ENCODE results near the gene GOLIM4.

GOLIM4 gene

DNA sequence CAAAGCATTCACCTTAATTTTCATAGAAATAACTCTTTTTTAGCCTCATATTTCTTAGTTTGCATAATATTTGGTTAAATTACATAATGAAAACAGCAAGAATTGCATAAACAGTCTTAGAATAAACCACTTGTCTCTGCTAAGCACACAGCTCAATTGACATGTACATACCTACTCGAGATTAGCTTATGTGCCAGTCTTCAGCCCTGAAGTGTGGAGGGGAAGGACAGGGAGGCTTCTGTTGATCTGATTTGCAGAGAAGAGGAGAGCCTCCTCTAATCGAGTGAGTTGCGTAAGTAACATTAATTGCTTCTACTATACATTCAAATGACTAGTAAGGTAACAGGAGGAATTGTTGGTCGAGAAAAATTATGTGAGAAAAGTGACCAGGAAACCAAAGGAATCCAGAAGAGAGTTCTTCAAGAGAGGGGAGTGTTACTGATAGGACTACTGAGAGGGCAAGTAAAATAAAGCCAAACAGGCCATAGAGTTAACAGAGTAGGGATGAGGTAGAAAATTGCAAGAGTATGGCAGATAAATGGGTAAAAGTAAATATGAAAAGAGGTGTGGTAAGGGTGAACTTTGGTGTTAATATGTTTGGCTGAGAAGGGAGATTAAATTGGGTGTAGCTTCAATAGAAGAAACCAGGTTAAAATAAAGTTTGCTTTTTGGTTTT, 7.1 kb upstream of the GOLIM4 start:
- FAIRE-seq (no peak), DNase-seq (ENCODE audit: insufficient read length, low spot score) (no peak)
- TF ChIP-seq POLR2AphosphoS5 (IDR thresholded peaks at IDR 0.05; ENCODE audit: low read depth, low read length): no peak
- no peak for TF ChIP-seq TAF1 (IDR thresholded peaks at IDR 0.05; ENCODE audit: low read depth, low read length)
- no peak for TF ChIP-seq PAX5 (IDR thresholded peaks at IDR 0.05; ENCODE audit: insufficient read depth, low read length, severe bottlenecking)
- TF ChIP-seq POLR2A (IDR thresholded peaks at IDR 0.05; ENCODE audit: low read depth, low read length): no peak
- no peak for TF ChIP-seq POU2F2 (IDR thresholded peaks at IDR 0.05; ENCODE audit: low read depth, low read length)
- no peak for TF ChIP-seq SPI1 (IDR thresholded peaks at IDR 0.05; ENCODE audit: low read depth, low read length)

- FAIRE-seq: no peak
- DNase-seq (ENCODE audit: insufficient read length, low spot score): no peak
- TF ChIP-seq TAF1 (IDR thresholded peaks at IDR 0.05; ENCODE audit: low read depth, low read length) (no peak), POLR2AphosphoS5 (IDR thresholded peaks at IDR 0.05; ENCODE audit: low read depth, low read length) (no peak), POU2F2 (IDR thresholded peaks at IDR 0.05; ENCODE audit: low read depth, low read length) (no peak), SPI1 (IDR thresholded peaks at IDR 0.05; ENCODE audit: low read depth, low read length) (no peak), POLR2A (IDR thresholded peaks at IDR 0.05; ENCODE audit: low read depth, low read length) (no peak), PAX5 (IDR thresholded peaks at IDR 0.05; ENCODE audit: insufficient read depth, low read length, severe bottlenecking) (no peak)
Observed at GRCh38 chr3:168100777-168101492, 5.2 kb upstream of the GOLIM4 start.

DNA sequence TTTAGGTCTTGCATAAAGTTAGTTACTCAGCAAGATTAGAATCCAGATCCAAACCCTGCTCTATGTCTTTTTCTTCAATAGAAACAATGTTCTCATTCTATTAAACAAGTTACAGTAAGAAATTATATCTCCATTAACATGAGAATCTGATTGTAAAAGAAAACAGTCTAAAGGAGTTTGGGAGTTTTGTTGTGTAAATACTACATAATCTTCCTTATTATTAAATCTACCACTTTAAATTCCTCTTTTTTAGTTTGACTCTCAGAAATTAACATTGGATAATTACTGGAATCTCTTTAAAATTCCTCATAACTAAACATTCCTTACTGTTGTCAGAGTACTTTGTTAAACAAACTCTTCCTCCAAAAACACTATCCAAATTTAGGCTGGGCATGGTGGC, 1.7 kb upstream of the GOLIM4 start:
- FAIRE-seq (no peak), DNase-seq (ENCODE audit: insufficient read length, low spot score) (no peak)
- no peak for TF ChIP-seq TAF1 (IDR thresholded peaks at IDR 0.05; ENCODE audit: low read depth, low read length)
- TF ChIP-seq SPI1 (IDR thresholded peaks at IDR 0.05; ENCODE audit: low read depth, low read length): no peak
- no peak for TF ChIP-seq POU2F2 (IDR thresholded peaks at IDR 0.05; ENCODE audit: low read depth, low read length)
- TF ChIP-seq POLR2A (IDR thresholded peaks at IDR 0.05; ENCODE audit: low read depth, low read length): no peak
- no peak for TF ChIP-seq POLR2AphosphoS5 (IDR thresholded peaks at IDR 0.05; ENCODE audit: low read depth, low read length)
- TF ChIP-seq PAX5 (IDR thresholded peaks at IDR 0.05; ENCODE audit: insufficient read depth, low read length, severe bottlenecking): no peak

GRCh38 chr3:168096210-168096652, 507 bp upstream of the GOLIM4 start:
- DNase-seq (ENCODE audit: insufficient read length, low spot score) (peak; percentile 31), FAIRE-seq (no peak)
- TF ChIP-seq TAF1 (IDR thresholded peaks at IDR 0.05; ENCODE audit: low read depth, low read length) (no peak), POLR2A (IDR thresholded peaks at IDR 0.05; ENCODE audit: low read depth, low read length) (no peak; the same call in 1 of the 2 replicates), POU2F2 (IDR thresholded peaks at IDR 0.05; ENCODE audit: low read depth, low read length) (no peak), POLR2AphosphoS5 (IDR thresholded peaks at IDR 0.05; ENCODE audit: low read depth, low read length) (peak; percentile 35; the same call in 1 of the 2 replicates)

- DNase-seq (ENCODE audit: insufficient read length, low spot score): peak; percentile 37
- FAIRE-seq: peak; percentile 80
- peak; percentile 74 for TF ChIP-seq SPI1 (IDR thresholded peaks at IDR 0.05; ENCODE audit: low read depth, low read length)
- TF ChIP-seq PAX5 (IDR thresholded peaks at IDR 0.05; ENCODE audit: insufficient read depth, low read length, severe bottlenecking): no peak
- peak; percentile 32; the same call in 1 of the 2 replicates for TF ChIP-seq TAF1 (IDR thresholded peaks at IDR 0.05; ENCODE audit: low read depth, low read length)
Observed at GRCh38 chr3:168094877-168095610, 680 bp downstream of the GOLIM4 start.

- no peak for DNase-seq (ENCODE audit: insufficient read length, low spot score)
- FAIRE-seq: no peak
- no peak for TF ChIP-seq POU2F2 (IDR thresholded peaks at IDR 0.05; ENCODE audit: low read depth, low read length)
- no peak for TF ChIP-seq POLR2AphosphoS5 (IDR thresholded peaks at IDR 0.05; ENCODE audit: low read depth, low read length)
- no peak for TF ChIP-seq SPI1 (IDR thresholded peaks at IDR 0.05; ENCODE audit: low read depth, low read length)
- TF ChIP-seq POLR2A (IDR thresholded peaks at IDR 0.05; ENCODE audit: low read depth, low read length): no peak
- no peak for TF ChIP-seq PAX5 (IDR thresholded peaks at IDR 0.05; ENCODE audit: insufficient read depth, low read length, severe bottlenecking)
- TF ChIP-seq TAF1 (IDR thresholded peaks at IDR 0.05; ENCODE audit: low read depth, low read length): no peak
Observed at GRCh38 chr3:168094580-168094876, 1.2 kb downstream of the GOLIM4 start.

DNA sequence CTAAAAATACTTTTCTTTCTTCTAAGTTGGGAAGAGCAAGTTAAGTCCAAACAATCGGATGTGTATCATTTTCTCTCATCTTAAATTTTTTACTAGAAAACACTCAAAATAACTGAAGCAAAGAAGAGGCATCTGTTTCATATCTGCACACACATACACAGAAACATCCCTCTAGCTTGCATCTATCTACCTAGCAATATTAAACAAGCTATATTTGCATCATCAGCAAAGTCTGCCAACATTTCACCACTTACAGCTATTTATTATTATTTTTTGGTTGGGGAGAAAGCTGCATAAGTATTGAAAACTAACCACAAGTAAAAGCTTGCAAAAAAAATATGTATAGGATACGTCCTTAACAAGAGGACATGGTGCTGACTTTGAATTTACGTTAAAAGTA, 1.9 kb downstream of the GOLIM4 start:
- no peak for DNase-seq (ENCODE audit: insufficient read length, low spot score)
- no peak for FAIRE-seq
- TF ChIP-seq SPI1 (IDR thresholded peaks at IDR 0.05; ENCODE audit: low read depth, low read length) (no peak), TAF1 (IDR thresholded peaks at IDR 0.05; ENCODE audit: low read depth, low read length) (no peak), PAX5 (IDR thresholded peaks at IDR 0.05; ENCODE audit: insufficient read depth, low read length, severe bottlenecking) (no peak), POLR2A (IDR thresholded peaks at IDR 0.05; ENCODE audit: low read depth, low read length) (no peak), POU2F2 (IDR thresholded peaks at IDR 0.05; ENCODE audit: low read depth, low read length) (no peak), POLR2AphosphoS5 (IDR thresholded peaks at IDR 0.05; ENCODE audit: low read depth, low read length) (no peak)

GRCh38 chr3:168093229-168093628, 2.5 kb downstream of the GOLIM4 start:
- no peak for TF ChIP-seq TAF1 (IDR thresholded peaks at IDR 0.05; ENCODE audit: low read depth, low read length)
- no peak for TF ChIP-seq PAX5 (IDR thresholded peaks at IDR 0.05; ENCODE audit: insufficient read depth, low read length, severe bottlenecking)
- no peak for TF ChIP-seq POLR2A (IDR thresholded peaks at IDR 0.05; ENCODE audit: low read depth, low read length)
- no peak for TF ChIP-seq SPI1 (IDR thresholded peaks at IDR 0.05; ENCODE audit: low read depth, low read length)
- TF ChIP-seq POLR2AphosphoS5 (IDR thresholded peaks at IDR 0.05; ENCODE audit: low read depth, low read length): no peak
- TF ChIP-seq POU2F2 (IDR thresholded peaks at IDR 0.05; ENCODE audit: low read depth, low read length): no peak
- no peak for FAIRE-seq
- DNase-seq (ENCODE audit: insufficient read length, low spot score): no peak

- DNase-seq (ENCODE audit: insufficient read length, low spot score) (no peak), FAIRE-seq (no peak)
- TF ChIP-seq POLR2AphosphoS5 (IDR thresholded peaks at IDR 0.05; ENCODE audit: low read depth, low read length) (no peak), PAX5 (IDR thresholded peaks at IDR 0.05; ENCODE audit: insufficient read depth, low read length, severe bottlenecking) (no peak), POLR2A (IDR thresholded peaks at IDR 0.05; ENCODE audit: low read depth, low read length) (no peak), TAF1 (IDR thresholded peaks at IDR 0.05; ENCODE audit: low read depth, low read length) (no peak), POU2F2 (IDR thresholded peaks at IDR 0.05; ENCODE audit: low read depth, low read length) (no peak), SPI1 (IDR thresholded peaks at IDR 0.05; ENCODE audit: low read depth, low read length) (no peak)
Observed at GRCh38 chr3:168091941-168092340, 3.8 kb downstream of the GOLIM4 start.

Data from GM12891 (cell line).